Smooth muscle cell (in vitro differentiated cells): ENCODE results near the gene DIS3L2. TPM values are rescaled to one million over a fixed set of nuclear protein-coding genes. Genes with fewer than 3 reads are reported as not detected.

Source experiments
- DNase-seq: peaks from one replicate; lab custom pipeline; 2025; ENCODE audit not compliant: unreplicated experiment; lab: John Stamatoyannopoulos, UW
- H2AFZ ChIP-seq: fragments of 200-600 bp; sonication (generic); 2 replicates; pipeline ENCODE4 v1.6.0; 2016; ENCODE audit warnings: antibody characterized with exemption, low read depth, mild to moderate bottlenecking
- H3F3A ChIP-seq: fragments of 200-600 bp; sonication (generic); 2 replicates; pipeline ENCODE4 v1.6.0; 2017; ENCODE audit warnings: antibody characterized with exemption, low read depth
- H3K27ac ChIP-seq: fragments of 200-600 bp; sonication (generic); 2 replicates; pipeline ENCODE4 v1.5.1; 2016; ENCODE audit warnings: low read depth, mild to moderate bottlenecking
- H3K27me3 ChIP-seq: fragments of 200-600 bp; sonication (generic); 2 replicates; pipeline ENCODE4 v1.6.1; 2016; ENCODE audit warnings: low read depth, mild to moderate bottlenecking
- H3K36me3 ChIP-seq: fragments of 200-600 bp; sonication (generic); 2 replicates; pipeline ENCODE4 v1.5.1; 2016; ENCODE audit warnings: low read depth
- H3K4me1 ChIP-seq: fragments of 200-600 bp; sonication (generic); 2 replicates; pipeline ENCODE4 v1.5.1; 2016; ENCODE audit warnings: low read depth
- H3K4me2 ChIP-seq: fragments of 200-600 bp; sonication (generic); 2 replicates; pipeline ENCODE4 v1.6.0; 2016; ENCODE audit warnings: mild to moderate bottlenecking
- H3K4me3 ChIP-seq: fragments of 200-600 bp; sonication (generic); 2 replicates; pipeline ENCODE4 v1.5.1; 2016; ENCODE audit warnings: mild to moderate bottlenecking
- H3K79me2 ChIP-seq: fragments of 200-600 bp; sonication (generic); 2 replicates; pipeline ENCODE4 v1.6.0; 2016; ENCODE audit warnings: low read depth, mild to moderate bottlenecking
- H3K9ac ChIP-seq: fragments of 200-600 bp; sonication (generic); 2 replicates; pipeline ENCODE4 v1.6.0; 2016; ENCODE audit warnings: low read depth
- H3K9me3 ChIP-seq: fragments of 200-600 bp; sonication (generic); replicated peaks from 2 replicates; pipeline ENCODE4 v1.5.1; 2016; ENCODE audit warnings: low read depth
- H4K20me1 ChIP-seq: fragments of 200-600 bp; sonication (generic); 2 replicates; pipeline ENCODE4 v1.6.0; 2016; ENCODE audit warnings: low read depth
- CTCF ChIP-seq: fragments of 200-600 bp; sonication (generic); IDR thresholded peaks from 2 replicates; pipeline ENCODE4 v1.5.1; 2017; ENCODE audit warnings: borderline replicate concordance, mild to moderate bottlenecking, antibody characterized with exemption; ENCODE audit not compliant: insufficient read depth, poor library complexity, severe bottlenecking
- WGBS: methylation state at CpG from one replicate; pipeline ENCODE4 v1.1.7; 2016; ENCODE audit warnings: low lambda C conversion rate; 5-methylcytosine and 5-hydroxymethylcytosine counted together
- polyA plus RNA-seq: library from polyadenylated mRNA; unstranded; fragments of >200 nt; fragmentation: Nextera tagmentation; extraction: Ambion mirVana; gene quantifications from 2 replicates; pipeline ENCODE4 v1.2.1, GENCODE V29; 2016
- total RNA-seq: library from RNA; depleted of rRNA; stranded (reverse); fragments of >200 nt; gene quantifications from 2 replicates; pipeline ENCODE4 v1.2.3, GENCODE V29; 2014

Gene DIS3L2
- total and polyA plus RNA-seq, 2 experiments from 2014 or later = 11.4 to 25.2 TPM

GRCh38 chr2:232250246-232251175 lies 289.0 kb downstream of the DIS3L2 start:
- 89% methylated on average over 5 of the region's 5 CpGs for WGBS
- no peak overlapping the region for H3K9ac ChIP-seq

GRCh38 chr2:232255033-232255432 lies 293.5 kb downstream of the DIS3L2 start:
- DNase-seq = no peak
- H2AFZ ChIP-seq = no peak overlapping the region
- WGBS = 96% methylated on average over 5 of the region's 5 CpGs

More at GRCh38 chr2:232250246-232251175, 289.0 kb downstream of the DIS3L2 start:
- Histone ChIP-seq H3K4me1 (no peaks in the 10 kb centered on the region), H3K9me3 (no peaks in the 10 kb centered on the region), H3K4me3 (no peak overlapping the region), H3K27ac (no peak overlapping the region), H3K79me2 (no peaks in the 10 kb centered on the region), H2AFZ (no peak overlapping the region), H3K4me2 (no peak overlapping the region), H3K27me3 (no peaks in the 10 kb centered on the region), H3K36me3 (no peaks in the 10 kb centered on the region), H3F3A (no peaks in the 10 kb centered on the region), H4K20me1 (no peaks in the 10 kb centered on the region)
- DNase-seq = no peak
- TF ChIP-seq CTCF = no peak

GRCh38 chr2:232260075-232260474 lies 298.6 kb downstream of the DIS3L2 start:
- Histone ChIP-seq H3K4me3 (no peak overlapping the region), H3K9me3 (no peaks in the 10 kb centered on the region), H3K36me3 (no peaks in the 10 kb centered on the region), H4K20me1 (peaks cover 39% of the 10 kb centered on the region), H3K27ac (no peak overlapping the region), H3F3A (no peaks in the 10 kb centered on the region), H2AFZ (no peak overlapping the region), H3K79me2 (no peaks in the 10 kb centered on the region), H3K4me2 (peak overlapping the region; percentile 28), H3K4me1 (no peaks in the 10 kb centered on the region), H3K27me3 (no peaks in the 10 kb centered on the region), H3K9ac (no peak overlapping the region)
- 9% methylated on average over 3 of the region's 3 CpGs for WGBS
- no peak for DNase-seq
- no peak for TF ChIP-seq CTCF

More at GRCh38 chr2:232255033-232255432, 293.5 kb downstream of the DIS3L2 start:
- Histone ChIP-seq H3K4me3 (no peak overlapping the region), H3K4me2 (no peak overlapping the region), H3K79me2 (no peaks in the 10 kb centered on the region), H3K9me3 (no peaks in the 10 kb centered on the region), H3K27me3 (no peaks in the 10 kb centered on the region), H3K36me3 (no peaks in the 10 kb centered on the region), H3F3A (no peaks in the 10 kb centered on the region), H3K27ac (no peak overlapping the region), H3K9ac (no peak overlapping the region), H4K20me1 (peaks cover 13% of the 10 kb centered on the region), H3K4me1 (no peaks in the 10 kb centered on the region)
- no peak for TF ChIP-seq CTCF

- H3K4me2 ChIP-seq = no peak overlapping the region
- 97% methylated on average over 2 of the region's 2 CpGs for WGBS
Observed at GRCh38 chr2:232261776-232262175, 300.3 kb downstream of the DIS3L2 start.

More at GRCh38 chr2:232261776-232262175, 300.3 kb downstream of the DIS3L2 start:
- H3K4me3 ChIP-seq = no peak overlapping the region
- H2AFZ ChIP-seq = no peak overlapping the region
- H3K4me1 ChIP-seq = no peaks in the 10 kb centered on the region
- H3K9me3 ChIP-seq = no peaks in the 10 kb centered on the region
- no peak for TF ChIP-seq CTCF
- no peaks in the 10 kb centered on the region for H3K27me3 ChIP-seq
- DNase-seq = no peak
- no peak overlapping the region for H3K9ac ChIP-seq
- no peaks in the 10 kb centered on the region for H3K36me3 ChIP-seq
- H4K20me1 ChIP-seq = peaks cover 39% of the 10 kb centered on the region
- H3F3A ChIP-seq = no peaks in the 10 kb centered on the region
- H3K27ac ChIP-seq = no peak overlapping the region
- H3K79me2 ChIP-seq = no peaks in the 10 kb centered on the region
